Activated CD4-positive, alpha-beta memory T cell treated with anti-CD3 and anti-CD28 coated beads, Interleukin-2, amount 10 ng/mL, durations not matched to agents 7 days and 5 days (primary cell): ENCODE measurements around the gene DHX34. TPM values are rescaled to one million over a fixed set of nuclear protein-coding genes. Genes with fewer than 3 reads are reported as not detected.
"Not testable (repeated sequence)": the region's sequence is repeated elsewhere in the genome, so short reads cannot be mapped to it uniquely, and the experiment has no call there.

Source experiments
- CTCF ChIA-PET: fragments of 350-600 bp; sonication (Branson Sonifier 250); formaldehyde crosslinking; loops from one replicate; lab custom pipeline; 2021; ENCODE audit warnings: antibody characterized with exemption, inconsistent platforms; lab: Charles Lee
- POLR2A ChIA-PET: fragments of 350-600 bp; sonication (Branson Sonifier 250); formaldehyde crosslinking; loops from one replicate; lab custom pipeline; 2021; ENCODE audit warnings: antibody characterized with exemption; lab: Charles Lee
- DNase-seq: peaks from one replicate; pipeline ENCODE4 v3.0.0-alpha.2; 2020
- H3K27ac Mint-ChIP-seq: one replicate; pipeline ENCODE4 v1.8.0; 2021; ENCODE audit warnings: mild to moderate bottlenecking, mixed read lengths
- H3K27me3 Mint-ChIP-seq: one replicate; pipeline ENCODE4 v1.8.0; 2021; ENCODE audit warnings: mixed read lengths
- H3K36me3 Mint-ChIP-seq: one replicate; pipeline ENCODE4 v1.8.0; 2021; ENCODE audit warnings: low read depth, mixed read lengths
- H3K4me1 Mint-ChIP-seq: one replicate; pipeline ENCODE4 v1.8.0; 2021; ENCODE audit warnings: mixed read lengths
- H3K4me3 Mint-ChIP-seq: one replicate; pipeline ENCODE4 v1.8.0; 2021; ENCODE audit warnings: mild to moderate bottlenecking, mixed read lengths
- H3K9me3 Mint-ChIP-seq: one replicate; pipeline ENCODE4 v1.8.0; 2021; ENCODE audit warnings: mixed read lengths
- total RNA-seq, 2 experiments: library from RNA; stranded (reverse); gene quantifications; one replicate each; pipeline ENCODE4 v1.2.3, GENCODE V29; 2021

Gene DHX34
- total RNA-seq, 2 experiments from 2014 or later, result 10.3 to 10.5 TPM

- no peak overlapping the region for H3K27ac Mint-ChIP-seq
- no peak for DNase-seq
- CTCF ChIA-PET, result no interaction called here
- H3K27me3 Mint-ChIP-seq, result peaks cover 38% of the 10 kb centered on the region
- POLR2A ChIA-PET, result no interaction called here
- H3K4me3 Mint-ChIP-seq, result no peak overlapping the region
- no peaks in the 10 kb centered on the region for H3K4me1 Mint-ChIP-seq
- no peaks in the 10 kb centered on the region for H3K36me3 Mint-ChIP-seq
- H3K9me3 Mint-ChIP-seq, result no peaks in the 10 kb centered on the region
Observed at GRCh38 chr19:47406711-47407416, 57.7 kb downstream of the DHX34 start.

- H3K36me3 Mint-ChIP-seq, result no peaks in the 10 kb centered on the region
- no peak overlapping the region for H3K27ac Mint-ChIP-seq
- CTCF ChIA-PET, result no interaction called here
- no peaks in the 10 kb centered on the region for H3K9me3 Mint-ChIP-seq
- no peak for DNase-seq
- H3K4me1 Mint-ChIP-seq, result no peaks in the 10 kb centered on the region
- H3K27me3 Mint-ChIP-seq, result peaks cover 38% of the 10 kb centered on the region
- no peak overlapping the region for H3K4me3 Mint-ChIP-seq
- POLR2A ChIA-PET, result no interaction called here
Observed at GRCh38 chr19:47407417-47407774, 58.3 kb downstream of the DHX34 start.

GRCh38 chr19:47408156-47408938, 59.2 kb downstream of the DHX34 start:
- H3K27ac Mint-ChIP-seq, result no peak overlapping the region
- H3K36me3 Mint-ChIP-seq, result no peaks in the 10 kb centered on the region
- H3K4me1 Mint-ChIP-seq, result no peaks in the 10 kb centered on the region
- H3K4me3 Mint-ChIP-seq, result no peak overlapping the region
- no peak for DNase-seq
- ChIA-PET CTCF (no interaction called here), POLR2A (no interaction called here)
- no peaks in the 10 kb centered on the region for H3K9me3 Mint-ChIP-seq
- H3K27me3 Mint-ChIP-seq, result peaks cover 40% of the 10 kb centered on the region

GRCh38 chr19:47411101-47411500, 62.0 kb downstream of the DHX34 start:
- H3K9me3 Mint-ChIP-seq, result no peaks in the 10 kb centered on the region
- H3K4me3 Mint-ChIP-seq, result no peak overlapping the region
- peaks cover 41% of the 10 kb centered on the region for H3K27me3 Mint-ChIP-seq
- DNase-seq, result no peak
- ChIA-PET POLR2A (no interaction called here), CTCF (interaction anchor here (1.2 to 1.3 kb wide), 2 partner anchors 17 to 106 kb away, joined by 3 to 4 read pairs; no protein-coding TSS in a partner anchor)
- no peaks in the 10 kb centered on the region for H3K4me1 Mint-ChIP-seq
- no peaks in the 10 kb centered on the region for H3K36me3 Mint-ChIP-seq
- no peak overlapping the region for H3K27ac Mint-ChIP-seq

- peaks cover 41% of the 10 kb centered on the region for H3K27me3 Mint-ChIP-seq
- H3K4me3 Mint-ChIP-seq, H3K36me3 Mint-ChIP-seq, H3K4me1 Mint-ChIP-seq, H3K9me3 Mint-ChIP-seq, H3K27ac Mint-ChIP-seq, DNase-seq: not testable (repeated sequence)
- ChIA-PET POLR2A (interaction anchor here (0.8 kb wide), 1 partner anchor 17 kb away, joined by 4 read pairs; no protein-coding TSS in a partner anchor), CTCF (interaction anchor here (0.5 to 1.3 kb wide), 3 partner anchors 16 to 212 kb away, joined by 3 to 4 read pairs (median 3); no protein-coding TSS in a partner anchor)
Observed at GRCh38 chr19:47411696-47412095, 62.6 kb downstream of the DHX34 start.

- Mint-ChIP-seq H3K27me3 (peaks cover 48% of the 10 kb centered on the region), H3K36me3 (no peaks in the 10 kb centered on the region), H3K9me3 (no peaks in the 10 kb centered on the region), H3K4me3 (no peak overlapping the region), H3K4me1 (peaks cover 11% of the 10 kb centered on the region), H3K27ac (no peak overlapping the region)
- CTCF ChIA-PET, result interaction anchor here (0.5 kb wide), 1 partner anchor 544 kb away, joined by 5 read pairs; no protein-coding TSS in a partner anchor
- POLR2A ChIA-PET, result no interaction called here
- no peak for DNase-seq
Observed at GRCh38 chr19:47413941-47414340, 64.8 kb downstream of the DHX34 start.

- Mint-ChIP-seq H3K4me1 (peaks cover 11% of the 10 kb centered on the region), H3K4me3 (no peak overlapping the region), H3K27ac (no peak overlapping the region), H3K9me3 (no peaks in the 10 kb centered on the region), H3K36me3 (no peaks in the 10 kb centered on the region), H3K27me3 (peaks cover 46% of the 10 kb centered on the region)
- ChIA-PET POLR2A (no interaction called here), CTCF (interaction anchor here (0.5 to 0.6 kb wide), 2 partner anchors 545 to 768 kb away, joined by 4 to 5 read pairs; no protein-coding TSS in a partner anchor)
- DNase-seq, result no peak
Observed at GRCh38 chr19:47414469-47414868, 65.4 kb downstream of the DHX34 start.

- Mint-ChIP-seq H3K4me3 (no peak overlapping the region), H3K27me3 (peaks cover 60% of the 10 kb centered on the region), H3K4me1 (peaks cover 11% of the 10 kb centered on the region), H3K27ac (no peak overlapping the region), H3K9me3 (no peaks in the 10 kb centered on the region), H3K36me3 (no peaks in the 10 kb centered on the region)
- ChIA-PET CTCF (interaction anchor here (1.1 to 1.6 kb wide), 2 partner anchors 12 to 119 kb away, joined by 4 to 9 read pairs; no protein-coding TSS in a partner anchor), POLR2A (no interaction called here)
- DNase-seq, result no peak
Observed at GRCh38 chr19:47415953-47416642, 67.0 kb downstream of the DHX34 start.

GRCh38 chr19:47416643-47416985, 67.5 kb downstream of the DHX34 start:
- no peaks in the 10 kb centered on the region for H3K9me3 Mint-ChIP-seq
- POLR2A ChIA-PET, result no interaction called here
- no peaks in the 10 kb centered on the region for H3K36me3 Mint-ChIP-seq
- H3K27me3 Mint-ChIP-seq, result peaks cover 65% of the 10 kb centered on the region
- H3K27ac Mint-ChIP-seq, result no peak overlapping the region
- H3K4me3 Mint-ChIP-seq, result no peak overlapping the region
- no peak for DNase-seq
- CTCF ChIA-PET, result interaction anchor here (0.8 kb wide), 1 partner anchor 134 kb away, joined by 3 read pairs; no protein-coding TSS in a partner anchor
- H3K4me1 Mint-ChIP-seq, result peaks cover 11% of the 10 kb centered on the region

GRCh38 chr19:47417107-47417745, 68.1 kb downstream of the DHX34 start:
- Mint-ChIP-seq H3K36me3 (no peaks in the 10 kb centered on the region), H3K4me3 (no peak overlapping the region), H3K27me3 (peaks cover 71% of the 10 kb centered on the region), H3K27ac (no peak overlapping the region), H3K9me3 (no peaks in the 10 kb centered on the region), H3K4me1 (peaks cover 12% of the 10 kb centered on the region)
- ChIA-PET POLR2A (no interaction called here), CTCF (interaction anchor here (0.8 kb wide), 1 partner anchor 135 kb away, joined by 3 read pairs; no protein-coding TSS in a partner anchor)
- DNase-seq, result no peak

- peaks cover 15% of the 10 kb centered on the region for H3K4me1 Mint-ChIP-seq
- ChIA-PET POLR2A (no interaction called here), CTCF (no interaction called here)
- H3K9me3 Mint-ChIP-seq, result no peaks in the 10 kb centered on the region
- no peak overlapping the region for H3K27ac Mint-ChIP-seq
- DNase-seq, result no peak
- peaks cover 78% of the 10 kb centered on the region for H3K27me3 Mint-ChIP-seq
- no peaks in the 10 kb centered on the region for H3K36me3 Mint-ChIP-seq
- peak overlapping the region; percentile 3 for H3K4me3 Mint-ChIP-seq
Observed at GRCh38 chr19:47417746-47418691, 68.9 kb downstream of the DHX34 start.

- Mint-ChIP-seq H3K4me1 (peaks cover 15% of the 10 kb centered on the region), H3K36me3 (no peaks in the 10 kb centered on the region), H3K4me3 (no peak overlapping the region), H3K9me3 (no peaks in the 10 kb centered on the region), H3K27ac (no peak overlapping the region), H3K27me3 (peaks cover 82% of the 10 kb centered on the region)
- no peak for DNase-seq
- CTCF ChIA-PET, result no interaction called here
- POLR2A ChIA-PET, result no interaction called here
Observed at GRCh38 chr19:47418692-47419029, 69.5 kb downstream of the DHX34 start.
